Activated T-cell treated with anti-CD3 and anti-CD28 coated beads for 48 hours (primary cell): Measurements from ENCODE around the gene NR2E1.

Experiments used
- DNase-seq: peaks from one replicate; pipeline ENCODE4 v3.0.0-alpha.2; 2020; ENCODE audit warnings: low read depth

NR2E1 gene

GRCh38 chr6:108210556-108210955 is 44.7 kb downstream of the NR2E1 start:
- no peak for DNase-seq

GRCh38 chr6:108211671-108212070 is 45.8 kb downstream of the NR2E1 start:
- DNase-seq, result no peak

DNA sequence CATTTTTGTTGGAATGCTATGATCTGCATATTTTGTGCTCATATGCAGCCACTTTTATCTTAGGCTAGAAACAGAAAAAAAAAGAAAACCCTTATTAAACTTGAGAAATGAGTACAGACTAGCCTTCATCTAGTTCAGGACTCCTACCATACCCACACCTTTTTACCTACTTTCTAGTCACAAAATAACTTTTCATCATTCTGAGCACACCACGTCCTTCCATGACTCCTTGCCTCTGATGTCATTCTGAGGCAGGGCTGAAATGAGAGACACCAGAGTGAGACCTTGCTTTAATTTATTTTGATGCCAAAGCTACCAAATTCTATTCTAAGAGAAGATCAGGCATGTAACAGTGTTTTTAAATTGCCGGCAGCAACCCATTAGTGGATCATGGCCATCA is 56.2 kb downstream of the NR2E1 start:
- no peak for DNase-seq

DNA sequence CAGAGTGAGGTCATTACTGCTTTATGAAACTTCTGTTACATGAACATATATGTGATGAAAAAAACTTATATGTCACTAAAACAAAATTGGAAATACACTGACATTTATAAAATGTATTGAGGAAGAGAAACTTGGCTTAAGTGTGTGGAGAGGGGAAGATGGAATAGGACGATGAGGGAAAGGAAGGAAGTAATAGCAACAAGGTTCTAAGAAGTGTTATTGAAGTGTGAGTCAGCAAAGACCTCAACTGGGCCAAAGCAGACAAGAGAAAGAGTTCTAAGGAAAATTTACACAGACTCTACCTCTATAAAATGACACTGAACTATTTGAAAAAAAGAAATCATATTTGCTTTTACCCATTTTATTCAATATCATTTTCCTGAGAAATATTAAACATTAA is 56.7 kb downstream of the NR2E1 start:
- no peak for DNase-seq

- no peak for DNase-seq
These were observed 61.5 kb downstream of the NR2E1 start for GRCh38 chr6:108227290-108227689.

GRCh38 chr6:108228416-108228815 is 62.6 kb downstream of the NR2E1 start:
- DNase-seq, result no peak

DNA sequence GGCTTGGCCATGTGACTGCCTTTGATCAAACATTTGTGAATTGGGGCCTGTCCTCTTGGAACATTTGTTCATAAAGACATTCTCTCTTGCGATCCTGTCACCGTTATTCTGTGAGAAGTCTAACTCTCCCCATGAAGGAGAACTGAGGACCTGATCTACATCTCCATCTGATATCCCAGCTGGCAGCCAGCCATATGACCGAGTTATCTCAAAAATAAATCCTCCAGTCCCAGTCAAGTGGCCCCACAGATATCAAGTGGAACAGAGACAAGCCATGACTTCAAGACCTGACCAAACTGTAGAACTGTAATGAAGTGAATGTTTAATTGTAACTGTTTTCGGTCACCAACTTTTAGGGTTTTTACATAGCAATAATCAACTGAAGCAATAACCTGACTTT is 69.3 kb downstream of the NR2E1 start:
- no peak for DNase-seq

DNA sequence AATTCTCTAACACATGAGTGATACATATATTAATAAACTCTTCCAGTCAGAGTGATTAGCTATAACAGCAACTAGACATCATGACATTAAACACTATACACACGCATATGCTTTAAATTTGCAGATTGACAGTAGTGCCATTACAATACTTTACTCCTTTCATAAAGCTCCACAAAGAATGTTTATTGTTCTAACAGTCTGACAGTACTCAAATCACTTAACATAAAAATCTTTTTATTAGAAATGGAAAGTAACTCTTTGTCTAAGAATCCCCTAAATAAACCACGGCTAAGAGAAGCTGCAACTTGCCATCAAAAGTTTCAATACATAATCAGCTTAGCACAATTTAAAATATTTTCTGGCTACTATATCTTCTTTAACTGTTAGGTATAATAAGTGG is 71.0 kb downstream of the NR2E1 start:
- no peak for DNase-seq

- no peak for DNase-seq
These were observed 72.5 kb downstream of the NR2E1 start for GRCh38 chr6:108238322-108238721.
